ENCODE data around the gene SWAP70. TPM values are rescaled to one million over a fixed set of nuclear protein-coding genes. Genes with fewer than 3 reads are reported as not detected.

Gene SWAP70
- total and polyA plus RNA-seq, 2 of the 8 experiments (the other 6 are each of a cell fraction or from before 2014, with no cell fraction given): 14.8 to 37.5 TPM

GRCh38 chr11:9646324-9646723 lies 17.6 kb upstream of the SWAP70 start:
- Histone ChIP-seq H2BK15ac (ENCODE audit: low read length) (no peak overlapping the region), H3K79me1 (ENCODE audit: low read depth, low read length) (no peaks in the 10 kb centered on the region), H2AK5ac (ENCODE audit: low read depth, low read length) (no peak overlapping the region), H2BK120ac (replicated peaks; ENCODE audit: low read depth, low read length) (no peak overlapping the region), H3K79me2 (ENCODE audit: control insufficient read depth in 1 of 2, insufficient read depth in 2 of 2, low read length in 2 of 2) (no peaks in the 10 kb centered on the region), H3K56ac (replicated peaks; ENCODE audit: insufficient read length, low read depth, low read length) (no peak overlapping the region), H3K4me3 (ENCODE audit: extremely low read depth in 1 of 4, insufficient read depth in 2 of 4, low read depth in 3 of 4, low read length in 4 of 4) (no peak overlapping the region), H4K5ac (ENCODE audit: insufficient read length, low read depth, low read length) (no peak overlapping the region), H3K9me3 (ENCODE audit: insufficient read depth in 2 of 2, low read depth in 1 of 2, low read length in 1 of 2) (no peaks in the 10 kb centered on the region), H2BK5ac (ENCODE audit: low read depth, low read length) (no peak overlapping the region), H2BK20ac (ENCODE audit: low read length) (no peak overlapping the region), H4K8ac (ENCODE audit: extremely low read depth, insufficient read depth, low read length) (no peak overlapping the region), H3K27ac (ENCODE audit: low read depth, low read length) (no peak overlapping the region), H3K14ac (ENCODE audit: insufficient read length) (no peak overlapping the region), H4K91ac (replicated peaks; ENCODE audit: insufficient read length, low read length) (no peak overlapping the region), H3K23ac (ENCODE audit: insufficient read length) (no peak overlapping the region), H3K4ac (replicated peaks; ENCODE audit: insufficient read length, low read depth, low read length) (no peak overlapping the region), H3K23me2 (ENCODE audit: low read depth, low read length) (no peaks in the 10 kb centered on the region), H3K36me3 (ENCODE audit: control insufficient read depth in 2 of 4, insufficient read depth in 4 of 4, low read length in 3 of 4) (no peaks in the 10 kb centered on the region), H3K9ac (replicated peaks in 1 of 4; ENCODE audit: extremely low read depth in 1 of 4, low read depth in 3 of 4, low read length in 3 of 4) (no peak overlapping the region), H3K4me2 (ENCODE audit: insufficient read depth in 1 of 2, low read depth in 2 of 2, low read length in 2 of 2) (no peak overlapping the region), H2AFZ (ENCODE audit: low read length) (0 out of 2 replicates have a peak overlapping the region, but pooled peaks have one; percentile 55), H3K4me1 (replicated peaks in 1 of 4; ENCODE audit: control insufficient read depth in 3 of 4, insufficient read depth in 4 of 4, low read length in 3 of 4) (peaks cover 0 to 2% (median 0%) of the 10 kb centered on the region in 4 experiments; a peak in 1 of 7 replicates), H3K27me3 (replicated peaks in 1 of 4; ENCODE audit: control insufficient read depth in 3 of 4, extremely low read depth in 1 of 4, insufficient read depth in 3 of 4, low read length in 3 of 4) (no peaks in the 10 kb centered on the region), H3K18ac (ENCODE audit: extremely low read depth, low read length) (no peak overlapping the region), H2BK12ac (ENCODE audit: low read depth, low read length) (no peak overlapping the region), H4K20me1 (replicated peaks in 1 of 2; ENCODE audit: control insufficient read depth in 1 of 2, insufficient read depth in 2 of 2, low read length in 2 of 2) (no peaks in the 10 kb centered on the region)
- 93% methylated on average over 4 of the region's 4 CpGs; no CpG with 5 or more reads in 1 of the 2 experiments for WGBS, 2 experiments (ENCODE audit: extremely low coverage in 1 of 2, insufficient coverage in 1 of 2, insufficient read length in 1 of 2, insufficient replicate concordance in 2 of 2, low coverage in 1 of 2, low lambda C conversion rate in 2 of 2, missing lambda C conversion rate in 1 of 2)
- DNase-seq (ENCODE audit: low read depth in 1 of 2, low spot score in 2 of 2) (no peak), FAIRE-seq (no peak)
- CTCF ChIA-PET (ENCODE audit: partially characterized antibody): interaction anchor here (0.6 to 0.8 kb wide), 2 partner anchors 31 to 275 kb away, joined by 3 to 5 read pairs; no protein-coding TSS in a partner anchor
- POLR2A ChIA-PET (ENCODE audit: partially characterized antibody): no interaction called here
- TF ChIP-seq SUZ12 (IDR thresholded peaks at IDR 0.05; ENCODE audit: low read length) (no peak), EP300 (IDR thresholded peaks at IDR 0.05; ENCODE audit: borderline replicate concordance in 1 of 2, low read depth in 2 of 2, low read length in 2 of 2) (no peak), ZNF274 (IDR thresholded peaks at IDR 0.05; ENCODE audit: borderline replicate concordance, extremely low read depth, low read length) (no peak), TCF12 (IDR thresholded peaks at IDR 0.05; ENCODE audit: low read depth, low read length) (no peak), ASH2L (IDR thresholded peaks at IDR 0.05; ENCODE audit: low read length) (no peak), SP4 (IDR thresholded peaks at IDR 0.05; ENCODE audit: low read length) (no peak), BRCA1 (IDR thresholded peaks at IDR 0.05; ENCODE audit: low read depth, low read length) (no peak), ATF3 (IDR thresholded peaks at IDR 0.05; ENCODE audit: insufficient read depth, low read depth, low read length) (no peak), POLR2AphosphoS5 (IDR thresholded peaks at IDR 0.05; ENCODE audit: low read depth, low read length) (no peak), SIN3A (conservative IDR thresholded peaks at IDR 0.05 in 1 of 2, IDR thresholded peaks at IDR 0.05 in 1 of 2; ENCODE audit: low read depth in 1 of 2, low read length in 2 of 2) (no peak), TAF7 (optimal IDR thresholded peaks at IDR 0.05; ENCODE audit: borderline replicate concordance, low read depth, low read length) (no peak), KDM1A (IDR thresholded peaks at IDR 0.05; ENCODE audit: borderline replicate concordance, low read length) (no peak)
